NCI-H1092 (cell line): ENCODE data around the gene DIAPH1.

Experiments
- DNase-seq: peaks from one replicate; lab custom pipeline; 2025; lab: John Stamatoyannopoulos, UW

Gene DIAPH1

GRCh38 chr5:141618804-141619554 lies at the start of gene DIAPH1:
DIAPH1 (minus strand) TSS chr5:141619000; CDS start chr5:141618914, 86 bp downstream.
- DNase-seq = peak; percentile 91

- DNase-seq = no peak
Observed at GRCh38 chr5:141665995-141666940, 47.5 kb upstream of the DIAPH1 start.

GRCh38 chr5:141664733-141665461 lies 46.1 kb upstream of the DIAPH1 start:
- DNase-seq = peak; percentile 6

- no peak for DNase-seq
Observed at GRCh38 chr5:141663506-141663905, 44.7 kb upstream of the DIAPH1 start.

GRCh38 chr5:141662028-141662427 lies 43.2 kb upstream of the DIAPH1 start:
- no peak for DNase-seq

GRCh38 chr5:141657937-141658545 lies 39.2 kb upstream of the DIAPH1 start:
- DNase-seq = no peak

GRCh38 chr5:141657404-141657803 lies 38.6 kb upstream of the DIAPH1 start:
- no peak for DNase-seq

GRCh38 chr5:141656396-141656795 lies 37.6 kb upstream of the DIAPH1 start:
- DNase-seq = no peak

GRCh38 chr5:141655020-141655419 lies 36.2 kb upstream of the DIAPH1 start:
- no peak for DNase-seq

GRCh38 chr5:141654298-141654697 lies 35.5 kb upstream of the DIAPH1 start:
- DNase-seq = no peak

GRCh38 chr5:141651728-141652105 lies 32.9 kb upstream of the DIAPH1 start:
- DNase-seq = no peak

GRCh38 chr5:141650851-141651727 lies 32.3 kb upstream of the DIAPH1 start, which contains the start of gene FCHSD1:
FCHSD1 (minus strand) TSS chr5:141651418; CDS start chr5:141651368, 50 bp downstream.
- DNase-seq = no peak

- DNase-seq = no peak
Observed at GRCh38 chr5:141649972-141650371, 31.2 kb upstream of the DIAPH1 start.

GRCh38 chr5:141649056-141649688 lies 30.4 kb upstream of the DIAPH1 start:
- no peak for DNase-seq

- DNase-seq = no peak
Observed at GRCh38 chr5:141647851-141648250, 29.1 kb upstream of the DIAPH1 start.

GRCh38 chr5:141647242-141647641 lies 28.4 kb upstream of the DIAPH1 start:
- no peak for DNase-seq

GRCh38 chr5:141646026-141646425 lies 27.2 kb upstream of the DIAPH1 start:
- DNase-seq = no peak

- no peak for DNase-seq
Observed at GRCh38 chr5:141641634-141642267, 23.0 kb upstream of the DIAPH1 start.

- no peak for DNase-seq
Observed at GRCh38 chr5:141640698-141641097, 21.9 kb upstream of the DIAPH1 start.

GRCh38 chr5:141640051-141640415 lies 21.2 kb upstream of the DIAPH1 start:
- no peak for DNase-seq
